Left ventricle myocardium inferior (tissue), 1 donor: ENCODE data around the gene TOMM40L. TPM values are rescaled to one million over a fixed set of nuclear protein-coding genes. Genes with fewer than 3 reads are reported as not detected.

Source experiments
- DNase-seq: peaks from one replicate; pipeline ENCODE4 v3.0.0-alpha.2; 2020
- H3K27ac ChIP-seq: fragments of 200-600 bp; replicated peaks from 2 replicates; pipeline ENCODE4 v1.8.0; 2021
- H3K27me3 ChIP-seq: fragments of 200-600 bp; 2 replicates; pipeline ENCODE4 v1.8.0; 2021; ENCODE audit warnings: low read depth
- H3K36me3 ChIP-seq: fragments of 200-600 bp; 2 replicates; pipeline ENCODE4 v1.8.0; 2021
- H3K4me1 ChIP-seq: fragments of 200-600 bp; 2 replicates; pipeline ENCODE4 v1.8.0; 2021
- H3K4me3 ChIP-seq: fragments of 200-600 bp; 2 replicates; pipeline ENCODE4 v1.8.0; 2021; ENCODE audit warnings: mild to moderate bottlenecking, moderate library complexity
- H3K9me3 ChIP-seq: fragments of 200-600 bp; replicated peaks from 2 replicates; pipeline ENCODE4 v1.8.0; 2021
- CTCF ChIP-seq: fragments of 200-600 bp; IDR thresholded peaks from 2 replicates; pipeline ENCODE4 v1.8.0; 2021; ENCODE audit warnings: antibody characterized with exemption, mild to moderate bottlenecking, borderline replicate concordance
- intact Hi-C: fragments of 100-400 bp; cut with micrococcal nuclease; formaldehyde crosslinking; loops from one replicate; pipeline ENCODE4 v1.11.0; 2022
- total RNA-seq: library from RNA; stranded (reverse); fragmentation: NEBNext Ultra II Directional; extraction: Animal tissue kit (Norgen Biotek cat#: 25700); gene quantifications from one replicate; pipeline ENCODE4 v1.2.1, GENCODE V29; 2021
- donor health status: DM: no; HTN: yes; CAD: no; lungs with severe emphysema.

Gene TOMM40L
- total RNA-seq, 1 donor from 2014 or later: 39.3 TPM

GRCh38 chr1:161261261-161262235 lies 35.7 kb downstream of the TOMM40L start:
- peaks cover 61% of the 10 kb centered on the region for H3K27me3 ChIP-seq
- intact Hi-C loops: no loop called here
- no peak for DNase-seq
- peaks cover 15% of the 10 kb centered on the region for H3K4me1 ChIP-seq
- H3K4me3 ChIP-seq: no peak overlapping the region
- no peak overlapping the region for H3K27ac ChIP-seq
- TF ChIP-seq CTCF: no peak
- peaks cover 14% of the 10 kb centered on the region for H3K9me3 ChIP-seq
- peaks cover 6% of the 10 kb centered on the region for H3K36me3 ChIP-seq

- Histone ChIP-seq H3K9me3 (no peaks in the 10 kb centered on the region), H3K27ac (no peak overlapping the region), H3K27me3 (peaks cover 34% of the 10 kb centered on the region), H3K36me3 (no peaks in the 10 kb centered on the region), H3K4me3 (no peak overlapping the region), H3K4me1 (peaks cover 11% of the 10 kb centered on the region)
- DNase-seq: no peak
- TF ChIP-seq CTCF: no peak
- intact Hi-C loops: no loop called here
These were observed 39.4 kb downstream of the TOMM40L start for GRCh38 chr1:161265305-161265704.

GRCh38 chr1:161266202-161266601 lies 40.3 kb downstream of the TOMM40L start:
- no peaks in the 10 kb centered on the region for H3K36me3 ChIP-seq
- intact Hi-C loops: no loop called here
- no peaks in the 10 kb centered on the region for H3K9me3 ChIP-seq
- peaks cover 11% of the 10 kb centered on the region for H3K4me1 ChIP-seq
- DNase-seq: no peak
- no peak overlapping the region for H3K4me3 ChIP-seq
- no peak for TF ChIP-seq CTCF
- H3K27me3 ChIP-seq: peaks cover 25% of the 10 kb centered on the region
- H3K27ac ChIP-seq: no peak overlapping the region

GRCh38 chr1:161266836-161267235 lies 41.0 kb downstream of the TOMM40L start:
- Histone ChIP-seq H3K4me1 (peaks cover 11% of the 10 kb centered on the region), H3K36me3 (no peaks in the 10 kb centered on the region), H3K27ac (no peak overlapping the region), H3K27me3 (peaks cover 24% of the 10 kb centered on the region), H3K4me3 (no peak overlapping the region), H3K9me3 (no peaks in the 10 kb centered on the region)
- intact Hi-C loops: no loop called here
- no peak for DNase-seq
- TF ChIP-seq CTCF: no peak

- Histone ChIP-seq H3K27ac (no peak overlapping the region), H3K4me3 (no peak overlapping the region), H3K27me3 (peaks cover 28% of the 10 kb centered on the region), H3K4me1 (peaks cover 11% of the 10 kb centered on the region), H3K36me3 (no peaks in the 10 kb centered on the region), H3K9me3 (no peaks in the 10 kb centered on the region)
- intact Hi-C loops: no loop called here
- DNase-seq: no peak
- no peak for TF ChIP-seq CTCF
These were observed 41.5 kb downstream of the TOMM40L start for GRCh38 chr1:161267321-161267720.
